ENCODE data around the gene PSMC6.

The PSMC6 gene

GRCh38 chr14:52729925-52730708 is 23.1 kb downstream of the PSMC6 start, which contains the start of gene STYX:
TSS of gene STYX (plus strand) at chr14:52730166. CDS start at chr14:52730475, 309 bp downstream.
- TF ChIP-seq CTCF (IDR thresholded peaks at IDR 0.05; ENCODE audit: low read depth, low read length) = no peak
- DNase-seq (ENCODE audit: low read depth in 2 of 2) = peak; percentile 98 to 99

GRCh38 chr14:52730709-52731111 is 23.7 kb downstream of the PSMC6 start:
- DNase-seq (ENCODE audit: low read depth in 2 of 2) = peak; percentile 24 to 31
- no peak for TF ChIP-seq CTCF (IDR thresholded peaks at IDR 0.05; ENCODE audit: low read depth, low read length)
- H3K4me3 ChIP-seq (replicated peaks in 1 of 2; ENCODE audit: low read depth in 2 of 2, low read length in 2 of 2) = peak overlapping the region; percentile 97 to 99

More at GRCh38 chr14:52729925-52730708, 23.1 kb downstream of the PSMC6 start, which contains the start of gene STYX:
- H3K4me3 ChIP-seq (replicated peaks in 1 of 2; ENCODE audit: low read depth in 2 of 2, low read length in 2 of 2) = peak within 1 kb of the TSS; percentile 97 to 99

DNA sequence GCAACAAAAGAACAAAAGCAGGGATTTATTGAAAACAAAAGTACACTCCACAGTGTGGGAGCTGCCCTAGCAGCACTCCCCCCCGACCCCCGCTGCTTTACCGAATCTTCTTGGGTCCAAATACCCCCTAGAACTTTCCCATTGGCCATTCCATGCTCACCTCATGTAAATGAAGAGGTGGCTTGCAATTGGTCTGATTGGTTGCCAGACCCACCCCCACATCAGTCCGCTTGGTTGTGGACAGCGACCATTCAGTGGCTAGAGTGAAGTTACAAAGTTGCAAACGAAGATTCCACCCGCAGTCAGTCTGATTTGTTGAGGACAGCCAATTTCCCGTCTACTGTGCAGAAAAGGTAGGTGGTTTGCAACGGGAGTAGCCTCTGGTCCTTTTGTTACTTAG is 26.8 kb downstream of the PSMC6 start:
- no peak for DNase-seq (ENCODE audit: low read depth in 2 of 2)
- no peak overlapping the region for H3K4me3 ChIP-seq (replicated peaks in 1 of 2; ENCODE audit: low read depth in 2 of 2, low read length in 2 of 2)
- no peak for TF ChIP-seq CTCF (IDR thresholded peaks at IDR 0.05; ENCODE audit: low read depth, low read length)

DNA sequence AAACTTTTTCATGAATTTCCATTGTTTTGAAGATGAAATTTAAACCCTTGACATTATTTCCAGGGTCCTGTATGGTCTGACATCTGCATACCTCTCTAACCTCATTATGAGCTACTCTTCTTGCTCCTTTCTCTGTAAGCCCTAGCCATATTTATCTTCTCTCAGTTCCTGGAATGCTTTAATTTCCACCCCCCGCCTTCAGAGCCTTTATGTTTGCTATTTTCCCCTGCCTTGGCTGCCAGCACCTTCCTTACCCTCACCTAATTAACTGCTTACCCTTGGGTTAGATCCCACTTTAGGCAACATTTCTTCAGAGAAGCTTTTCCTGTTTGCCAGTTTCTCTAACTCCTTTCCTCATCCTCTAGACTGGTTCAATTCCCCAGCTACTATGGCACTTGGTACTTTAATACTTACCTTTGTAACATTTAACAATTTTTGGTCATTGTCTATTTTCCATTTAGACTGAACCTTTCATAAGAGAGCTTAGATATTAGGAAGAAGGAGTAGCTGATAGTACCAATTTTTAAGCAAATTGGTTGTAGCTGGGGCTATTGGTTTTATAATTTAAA is 29.0 kb downstream of the PSMC6 start:
- no peak for TF ChIP-seq CTCF (IDR thresholded peaks at IDR 0.05; ENCODE audit: low read depth, low read length)
- no peak for DNase-seq (ENCODE audit: low read depth in 2 of 2)
- no peak overlapping the region for H3K4me3 ChIP-seq (replicated peaks in 1 of 2; ENCODE audit: low read depth in 2 of 2, low read length in 2 of 2)

DNA sequence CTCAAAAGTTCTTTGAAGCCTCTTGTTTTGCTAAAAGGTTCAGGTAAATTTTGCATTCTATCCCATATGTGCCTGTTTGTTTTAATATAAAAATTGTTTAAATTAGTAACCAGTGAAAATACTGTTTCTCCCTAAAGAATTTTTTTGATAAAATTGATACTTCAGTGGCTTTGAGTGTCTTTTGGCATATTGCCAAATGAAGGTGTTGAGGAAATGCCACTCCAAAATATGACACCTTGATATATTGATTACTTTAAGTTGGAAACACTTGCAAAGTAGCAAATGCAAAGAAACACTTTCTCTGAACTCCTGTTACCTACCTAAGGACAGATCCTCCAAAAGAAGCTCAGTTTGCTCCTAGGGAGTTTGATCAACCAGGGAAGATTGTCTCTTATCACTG is 31.4 kb downstream of the PSMC6 start:
- no peak overlapping the region for H3K4me3 ChIP-seq (replicated peaks in 1 of 2; ENCODE audit: low read depth in 2 of 2, low read length in 2 of 2)
- TF ChIP-seq CTCF (IDR thresholded peaks at IDR 0.05; ENCODE audit: low read depth, low read length) = no peak
- DNase-seq (ENCODE audit: low read depth in 2 of 2) = no peak

DNA sequence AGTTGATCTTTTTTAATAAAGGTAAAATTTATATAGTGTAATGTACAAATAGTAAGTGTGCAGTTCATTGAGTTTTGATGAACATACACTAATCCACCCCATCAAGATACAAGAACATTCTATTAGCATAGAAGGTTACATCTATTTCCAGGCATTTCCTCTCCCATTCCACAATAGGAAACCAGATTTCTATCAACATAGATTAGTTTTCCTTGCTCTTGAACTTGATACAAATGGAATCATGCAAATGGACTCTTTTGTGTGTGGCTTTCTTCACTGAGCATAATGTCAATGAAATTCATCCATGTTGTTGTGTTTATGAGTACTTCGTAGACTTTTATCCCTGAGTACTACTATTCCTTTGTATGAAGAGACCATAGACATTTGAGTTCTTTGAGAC is 33.8 kb downstream of the PSMC6 start:
- H3K4me3 ChIP-seq (replicated peaks in 1 of 2; ENCODE audit: low read depth in 2 of 2, low read length in 2 of 2) = no peak overlapping the region
- DNase-seq (ENCODE audit: low read depth in 2 of 2) = no peak
- TF ChIP-seq CTCF (IDR thresholded peaks at IDR 0.05; ENCODE audit: low read depth, low read length) = no peak

Measured in cardiac fibroblast (primary cell).